ENCODE results near the gene GPC5. TPM values are rescaled to one million over a fixed set of nuclear protein-coding genes. Genes with fewer than 3 reads are reported as not detected.

Gene GPC5
- total and polyA plus RNA-seq, 9 of the 15 experiments (the other 6 are each of a cell fraction or from before 2014, with no cell fraction given), result 0.18 to 0.27 TPM; not detected in 7

DNA sequence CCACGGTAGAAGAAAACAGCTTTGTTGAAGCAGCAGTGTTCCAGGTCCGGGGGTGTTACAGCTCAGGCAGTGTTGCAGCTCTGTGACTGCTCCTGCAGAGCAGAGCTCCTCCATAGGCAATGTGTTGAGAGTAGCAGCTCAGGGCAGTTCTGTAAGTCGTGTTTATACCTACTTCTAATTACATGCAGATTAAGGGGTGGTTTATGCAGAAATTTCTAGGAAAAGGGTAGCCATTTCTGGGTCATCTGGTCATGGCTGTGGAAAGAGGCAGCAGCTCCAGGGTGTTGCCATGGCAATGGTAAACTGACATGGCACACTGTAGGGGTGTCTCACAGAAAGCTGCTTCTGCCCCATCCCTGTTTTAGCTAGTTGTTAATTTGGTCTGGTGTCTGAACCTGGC is 316.4 kb downstream of the GPC5 start (continued):
- TF ChIP-seq SMAD3 (CRISPR knock-in tag; conservative IDR thresholded peaks at IDR 0.05) (no peak), ZNF778 (CRISPR knock-in tag; IDR thresholded peaks at IDR 0.05) (no peak), LARP7 (IDR thresholded peaks at IDR 0.05) (no peak), SETDB1 (IDR thresholded peaks at IDR 0.05; ENCODE audit: low read length) (peak; percentile 90), SREBF2 (CRISPR knock-in tag; IDR thresholded peaks at IDR 0.05) (no peak), SP1 (CRISPR knock-in tag; IDR thresholded peaks at IDR 0.05) (no peak), GATAD2A (IDR thresholded peaks at IDR 0.05) (no peak), RFX1 (IDR thresholded peaks at IDR 0.05) (peak; percentile 64), SNIP1 (IDR thresholded peaks at IDR 0.05; ENCODE audit: low read depth) (no peak)
- TF ChIP-seq, protein P1, sequence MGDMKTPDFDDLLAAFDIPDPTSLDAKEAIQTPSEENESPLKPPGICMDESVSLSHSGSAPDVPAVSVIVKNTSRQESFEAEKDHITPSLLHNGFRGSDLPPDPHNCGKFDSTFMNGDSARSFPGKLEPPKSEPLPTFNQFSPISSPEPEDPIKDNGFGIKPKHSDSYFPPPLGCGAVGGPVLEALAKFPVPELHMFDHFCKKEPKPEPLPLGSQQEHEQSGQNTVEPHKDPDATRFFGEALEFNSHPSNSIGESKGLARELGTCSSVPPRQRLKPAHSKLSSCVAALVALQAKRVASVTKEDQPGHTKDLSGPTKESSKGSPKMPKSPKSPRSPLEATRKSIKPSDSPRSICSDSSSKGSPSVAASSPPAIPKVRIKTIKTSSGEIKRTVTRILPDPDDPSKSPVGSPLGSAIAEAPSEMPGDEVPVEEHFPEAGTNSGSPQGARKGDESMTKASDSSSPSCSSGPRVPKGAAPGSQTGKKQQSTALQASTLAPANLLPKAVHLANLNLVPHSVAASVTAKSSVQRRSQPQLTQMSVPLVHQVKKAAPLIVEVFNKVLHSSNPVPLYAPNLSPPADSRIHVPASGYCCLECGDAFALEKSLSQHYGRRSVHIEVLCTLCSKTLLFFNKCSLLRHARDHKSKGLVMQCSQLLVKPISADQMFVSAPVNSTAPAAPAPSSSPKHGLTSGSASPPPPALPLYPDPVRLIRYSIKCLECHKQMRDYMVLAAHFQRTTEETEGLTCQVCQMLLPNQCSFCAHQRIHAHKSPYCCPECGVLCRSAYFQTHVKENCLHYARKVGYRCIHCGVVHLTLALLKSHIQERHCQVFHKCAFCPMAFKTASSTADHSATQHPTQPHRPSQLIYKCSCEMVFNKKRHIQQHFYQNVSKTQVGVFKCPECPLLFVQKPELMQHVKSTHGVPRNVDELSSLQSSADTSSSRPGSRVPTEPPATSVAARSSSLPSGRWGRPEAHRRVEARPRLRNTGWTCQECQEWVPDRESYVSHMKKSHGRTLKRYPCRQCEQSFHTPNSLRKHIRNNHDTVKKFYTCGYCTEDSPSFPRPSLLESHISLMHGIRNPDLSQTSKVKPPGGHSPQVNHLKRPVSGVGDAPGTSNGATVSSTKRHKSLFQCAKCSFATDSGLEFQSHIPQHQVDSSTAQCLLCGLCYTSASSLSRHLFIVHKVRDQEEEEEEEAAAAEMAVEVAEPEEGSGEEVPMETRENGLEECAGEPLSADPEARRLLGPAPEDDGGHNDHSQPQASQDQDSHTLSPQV (IDR thresholded peaks at IDR 0.05), result no peak
- TF ChIP-seq, protein P2, sequence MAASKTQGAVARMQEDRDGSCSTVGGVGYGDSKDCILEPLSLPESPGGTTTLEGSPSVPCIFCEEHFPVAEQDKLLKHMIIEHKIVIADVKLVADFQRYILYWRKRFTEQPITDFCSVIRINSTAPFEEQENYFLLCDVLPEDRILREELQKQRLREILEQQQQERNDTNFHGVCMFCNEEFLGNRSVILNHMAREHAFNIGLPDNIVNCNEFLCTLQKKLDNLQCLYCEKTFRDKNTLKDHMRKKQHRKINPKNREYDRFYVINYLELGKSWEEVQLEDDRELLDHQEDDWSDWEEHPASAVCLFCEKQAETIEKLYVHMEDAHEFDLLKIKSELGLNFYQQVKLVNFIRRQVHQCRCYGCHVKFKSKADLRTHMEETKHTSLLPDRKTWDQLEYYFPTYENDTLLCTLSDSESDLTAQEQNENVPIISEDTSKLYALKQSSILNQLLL (CRISPR knock-in tag; IDR thresholded peaks at IDR 0.05; ENCODE audit: borderline replicate concordance), result peak; percentile 60; the same call in 1 of the 2 replicates
